NCI-H1092 treated with DMSO at 0.1 percent for 48 hours (cell line): ENCODE measurements around the gene PER1.
A peak's percentile ranks its signal among the peaks of the same experiment; 100 is the strongest.
"Not testable (repeated sequence)": the region's sequence is repeated elsewhere in the genome, so short reads cannot be mapped to it uniquely, and the experiment has no call there.

ENCODE experiments used
- DNase-seq: peaks from one replicate; lab custom pipeline; 2025; lab: John Stamatoyannopoulos, UW

PER1 gene

DNA sequence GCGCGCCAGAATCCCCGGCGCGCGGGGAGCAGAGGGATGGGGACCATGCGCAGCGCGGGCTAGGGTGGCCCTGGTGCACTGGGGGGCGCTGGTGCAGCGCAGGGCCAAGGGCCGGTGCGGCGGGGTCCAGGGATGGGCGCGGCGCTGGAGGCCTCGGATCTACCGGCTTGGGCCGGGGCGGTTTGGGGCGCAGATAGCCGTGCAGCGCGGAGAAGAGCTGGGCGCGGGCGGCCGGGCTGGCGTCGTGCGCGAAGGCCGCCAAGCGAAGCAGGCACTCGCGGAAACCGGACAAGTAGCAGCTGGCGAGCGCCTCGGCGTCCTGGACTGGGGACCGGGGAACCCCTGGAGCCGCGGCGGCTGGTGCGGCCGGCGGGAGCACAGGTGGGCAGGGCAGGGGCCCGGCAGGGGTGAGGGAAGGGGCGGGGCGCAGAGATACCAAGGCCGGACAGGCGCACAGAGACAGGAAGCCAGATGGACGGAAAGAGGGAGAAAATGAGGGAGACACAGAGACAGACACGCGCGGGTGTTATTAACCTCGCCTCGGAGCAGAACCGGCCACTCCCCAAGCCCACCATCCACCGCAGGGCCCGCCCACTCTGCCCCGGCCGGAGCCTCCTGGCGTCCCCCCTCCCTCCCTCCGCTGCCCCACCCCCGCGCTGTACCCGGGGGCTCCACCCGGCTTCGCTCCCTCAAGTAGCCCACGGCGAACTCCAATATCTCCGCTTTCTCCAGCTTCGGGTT, 30.4 kb downstream of the PER1 start:
- no peak for DNase-seq

DNA sequence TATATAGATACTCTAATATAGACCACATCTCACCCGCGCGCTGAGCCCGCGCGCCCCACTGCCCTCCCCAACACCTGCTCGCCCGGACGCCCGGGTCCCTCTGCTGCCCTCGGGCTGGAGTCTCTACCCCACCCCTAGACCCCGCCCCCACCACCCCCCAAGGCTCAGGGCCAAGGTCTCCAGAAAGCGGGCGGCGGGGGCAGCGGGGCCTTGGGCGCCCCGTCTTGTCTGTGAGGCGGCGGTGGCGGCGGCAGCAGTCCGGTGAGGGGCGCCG, 30.9 kb downstream of the PER1 start:
- no peak for DNase-seq

DNA sequence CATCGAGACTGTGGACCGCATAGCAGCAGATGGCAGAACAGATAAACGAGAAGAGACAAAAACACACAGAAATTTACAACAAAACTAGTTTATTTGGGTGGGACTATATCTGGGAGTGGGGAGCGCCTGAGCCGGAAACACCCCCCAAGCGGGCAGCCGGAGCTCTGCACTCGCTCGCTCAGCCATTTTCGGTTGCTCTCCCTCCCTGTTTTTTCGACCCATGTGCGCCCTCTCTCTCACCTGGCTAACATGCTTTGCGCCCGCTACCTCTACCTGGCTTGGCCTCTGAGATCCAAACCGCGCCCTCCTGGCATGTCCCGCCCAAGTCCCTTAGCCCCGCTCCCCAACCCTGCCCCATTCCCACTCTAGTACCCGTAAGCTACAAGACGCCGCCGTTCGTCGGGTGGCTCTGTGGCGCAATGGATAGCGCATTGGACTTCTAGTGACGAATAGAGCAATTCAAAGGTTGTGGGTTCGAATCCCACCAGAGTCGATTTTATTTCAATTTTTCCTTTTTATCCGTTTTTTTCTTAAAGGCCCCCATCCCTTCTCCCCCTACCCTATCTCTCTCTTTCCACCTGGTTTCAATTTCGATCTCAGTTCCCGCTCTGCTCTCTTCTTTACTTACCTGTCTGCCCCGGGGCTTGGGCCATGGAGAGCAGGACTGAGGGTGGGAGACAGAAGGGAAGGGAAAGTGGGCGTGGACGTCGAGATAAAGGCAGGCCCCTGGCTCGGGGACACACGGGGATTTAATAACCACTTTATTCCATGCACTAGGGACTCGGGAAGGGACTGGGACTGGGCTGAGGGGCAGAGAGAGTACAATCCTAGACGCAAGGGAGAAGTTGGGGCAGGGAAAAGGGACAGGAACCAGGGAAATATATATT, 31.4 kb downstream of the PER1 start:
- peak; percentile 42 for DNase-seq

DNA sequence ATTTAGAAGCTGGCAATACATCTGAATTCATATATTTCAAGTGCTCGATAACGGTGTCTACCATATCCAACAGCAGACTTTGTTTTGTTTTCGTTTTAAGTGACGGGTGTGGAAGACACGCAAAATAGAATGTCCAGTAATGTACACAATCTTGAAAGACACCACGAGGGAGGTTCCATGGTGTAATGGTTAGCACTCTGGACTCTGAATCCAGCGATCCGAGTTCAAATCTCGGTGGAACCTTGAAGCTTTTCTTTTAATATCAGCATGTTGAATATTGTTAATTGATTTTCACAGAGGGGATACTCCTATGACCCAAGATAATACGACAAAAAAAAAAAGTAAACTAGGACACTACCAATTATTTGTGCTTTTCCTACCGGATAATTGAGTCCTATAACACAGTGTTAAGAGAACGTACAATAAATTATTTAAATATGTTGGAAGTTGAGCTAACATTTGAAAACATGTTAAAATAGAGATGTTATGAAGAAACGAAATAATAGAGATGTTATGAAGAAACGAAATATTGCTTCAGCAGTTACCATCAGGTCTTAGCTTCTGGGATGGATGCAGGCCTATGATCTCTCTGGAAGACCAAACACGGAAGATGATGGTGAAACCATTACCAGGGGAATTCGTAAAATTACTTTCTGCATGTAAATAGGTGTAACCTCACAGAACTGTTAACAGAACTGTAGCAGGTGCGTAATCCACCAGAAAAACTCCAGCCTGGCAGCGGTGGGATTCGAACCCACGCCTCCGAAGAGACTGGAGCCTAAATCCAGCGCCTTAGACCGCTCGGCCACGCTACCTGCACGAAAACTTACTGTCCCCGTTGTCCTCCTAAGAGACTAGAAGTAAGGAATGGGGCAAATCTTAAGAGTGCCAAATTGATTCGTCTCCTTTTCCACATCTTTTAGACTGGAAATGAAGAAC, 32.4 kb downstream of the PER1 start:
- peak; percentile 84 for DNase-seq

DNA sequence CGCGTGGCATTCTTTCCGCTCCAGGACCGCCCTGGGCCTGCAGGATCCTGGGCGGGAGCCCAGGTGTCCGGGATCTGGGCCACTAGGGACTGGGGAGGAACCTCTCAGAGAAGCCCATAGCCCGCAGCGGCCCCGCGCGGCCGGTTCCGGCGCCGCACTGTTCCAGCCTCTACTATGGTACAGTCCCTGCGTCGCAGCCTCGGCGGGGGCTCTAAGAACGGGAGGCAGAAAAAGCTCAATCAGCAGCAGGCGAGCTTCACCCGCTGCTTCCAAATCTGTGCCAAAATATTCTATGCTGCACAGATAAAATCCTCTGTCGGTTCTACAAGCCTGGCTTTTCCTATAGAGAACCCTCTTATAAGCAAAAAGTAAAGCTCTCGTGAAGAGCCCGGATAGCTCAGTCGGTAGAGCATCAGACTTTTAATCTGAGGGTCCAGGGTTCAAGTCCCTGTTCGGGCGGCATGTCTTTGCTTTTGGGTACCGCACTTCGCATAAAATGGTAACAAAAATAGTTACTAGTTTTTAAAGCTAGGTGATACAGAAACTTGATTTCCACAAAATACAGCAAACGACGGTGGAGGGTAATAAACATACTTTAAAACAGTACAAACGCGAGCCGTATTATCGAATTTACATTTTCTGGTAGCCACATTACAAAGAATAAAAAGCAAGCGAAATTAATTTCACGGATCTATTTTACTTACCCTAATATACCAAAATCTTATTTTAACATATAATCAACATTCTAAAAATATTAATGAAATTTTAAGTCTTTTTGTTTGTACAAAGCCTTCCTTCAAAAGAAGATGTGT, 33.2 kb downstream of the PER1 start:
- DNase-seq = peak; percentile 83

DNA sequence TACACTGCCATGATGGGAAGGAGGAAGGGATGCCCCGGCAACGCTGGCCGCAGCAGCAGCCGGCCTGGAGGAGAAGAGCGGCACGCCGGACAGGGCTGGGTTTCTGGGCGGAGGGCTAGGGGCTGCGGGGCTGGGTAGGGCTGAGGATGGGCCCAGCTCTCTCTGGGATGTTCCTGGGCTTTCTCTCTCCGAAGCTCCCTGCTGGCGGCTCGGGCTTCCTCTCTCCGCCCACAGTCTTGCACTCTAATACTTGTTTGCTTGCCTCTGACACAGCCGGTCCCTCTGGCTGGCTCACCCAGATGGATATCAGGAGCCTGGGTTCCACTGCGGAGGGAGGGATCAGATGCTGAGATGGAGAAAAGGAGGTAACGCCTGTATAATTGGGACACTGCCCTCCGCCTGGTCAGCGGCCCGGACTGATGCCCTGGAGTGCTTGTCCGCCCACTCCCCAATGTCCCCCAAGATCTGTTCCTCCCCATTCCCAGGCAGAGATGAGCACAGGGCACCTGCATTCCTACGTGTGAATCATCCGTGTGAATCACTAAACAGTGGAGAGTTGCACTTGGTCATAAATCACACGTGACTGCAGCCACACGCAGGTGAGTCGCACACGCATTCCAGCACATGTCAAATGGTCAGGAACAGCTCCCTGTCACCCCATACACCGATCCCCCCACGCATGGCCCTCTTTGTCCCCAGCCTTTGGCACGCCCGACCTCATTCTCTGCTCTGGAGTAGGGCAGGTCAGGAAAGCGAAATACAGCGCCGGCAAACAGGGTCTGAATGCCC, 34.0 kb downstream of the PER1 start, which contains the start of gene ALOXE3:
Gene ALOXE3 (minus strand): TSS at position 535 of the 789 bp plus-strand sequence. CDS start 524 bp downstream, at position 11.
- DNase-seq = no peak

DNA sequence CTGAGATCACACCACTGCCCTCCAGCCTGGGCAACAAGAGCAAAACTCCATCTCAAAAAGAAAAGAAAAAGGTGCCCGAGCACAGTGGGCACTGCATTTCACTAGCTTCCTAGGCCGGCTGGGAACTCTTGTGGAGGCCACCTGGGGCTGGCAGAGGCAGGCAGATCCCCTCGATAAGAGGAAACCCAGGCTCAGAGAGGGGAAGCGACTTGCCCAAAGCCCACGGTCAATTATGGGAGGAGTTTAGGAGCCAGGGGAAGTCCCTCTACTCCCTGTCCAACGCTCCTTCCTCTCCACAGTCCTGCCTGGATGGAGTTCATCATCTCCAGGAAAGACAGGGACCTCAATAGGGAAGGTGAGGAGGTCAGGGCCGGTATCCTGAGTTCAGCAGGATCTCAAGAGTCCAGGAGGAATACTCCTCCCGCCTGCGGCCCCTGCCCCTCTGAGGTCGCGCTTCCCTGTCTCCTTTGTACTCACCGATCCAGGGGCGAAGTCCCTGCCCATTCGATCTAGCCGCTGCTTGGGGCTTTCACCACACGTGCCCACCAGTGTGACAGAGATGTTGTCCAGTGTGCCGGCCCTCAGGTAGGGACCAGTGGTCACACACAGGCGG, 34.7 kb downstream of the PER1 start:
- no peak for DNase-seq

DNA sequence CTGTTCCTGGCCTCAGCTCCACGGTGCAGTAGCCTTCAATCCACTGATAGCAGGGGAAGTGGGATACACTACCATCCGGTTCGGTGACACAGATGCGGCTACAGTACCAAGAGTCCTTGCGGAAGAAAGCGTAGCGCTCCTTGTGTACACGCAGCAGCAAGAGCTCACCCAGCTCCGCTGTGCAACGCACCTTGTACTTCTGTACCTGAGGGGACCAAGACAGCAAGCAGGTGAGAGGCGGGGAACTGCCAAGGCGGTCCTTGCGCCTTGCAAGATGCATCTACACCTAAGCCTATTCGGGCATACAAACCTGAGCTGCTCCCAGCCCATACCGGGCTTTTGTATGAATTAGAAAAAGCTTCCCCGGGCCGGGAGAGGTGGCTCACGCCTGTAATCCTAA, 35.4 kb downstream of the PER1 start:
- DNase-seq = no peak

DNA sequence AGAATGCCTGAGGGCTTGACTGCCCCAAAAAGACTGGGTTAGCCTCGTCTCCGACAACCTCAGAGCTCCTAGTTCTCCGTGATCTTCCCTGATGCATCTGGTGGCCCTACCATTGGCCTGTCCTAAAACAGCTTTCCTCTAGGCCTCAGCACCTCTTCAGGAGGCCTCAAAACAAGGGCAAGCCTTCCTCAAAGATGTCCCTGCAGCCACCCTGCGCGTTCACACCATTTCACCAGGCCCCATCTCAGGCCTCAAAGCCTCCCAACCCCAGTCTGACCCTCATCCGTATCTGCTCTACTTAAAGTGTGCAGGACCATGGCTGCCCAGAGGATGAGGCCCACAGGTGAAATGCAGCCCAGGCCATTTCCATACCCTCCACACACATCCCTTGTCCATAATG, 41.3 kb downstream of the PER1 start:
- DNase-seq = no peak

DNA sequence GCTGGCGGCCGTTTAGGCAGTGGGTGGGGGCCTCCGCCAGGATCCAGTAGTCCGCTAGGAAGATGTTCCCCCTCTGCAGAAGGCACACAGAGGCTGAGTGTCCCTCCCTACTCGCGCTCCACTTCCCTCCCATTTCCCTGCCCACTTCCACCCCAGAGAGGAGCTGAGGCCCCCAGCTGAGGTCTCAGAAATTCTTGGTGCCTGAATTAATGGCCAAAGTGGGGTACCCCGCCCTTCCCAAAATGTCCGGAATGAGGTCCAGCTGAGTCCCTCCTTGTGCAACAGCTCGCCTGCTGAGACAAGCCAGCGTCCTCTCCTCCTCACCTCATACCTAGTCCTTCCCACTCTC, 41.8 kb downstream of the PER1 start:
- DNase-seq = no peak

DNA sequence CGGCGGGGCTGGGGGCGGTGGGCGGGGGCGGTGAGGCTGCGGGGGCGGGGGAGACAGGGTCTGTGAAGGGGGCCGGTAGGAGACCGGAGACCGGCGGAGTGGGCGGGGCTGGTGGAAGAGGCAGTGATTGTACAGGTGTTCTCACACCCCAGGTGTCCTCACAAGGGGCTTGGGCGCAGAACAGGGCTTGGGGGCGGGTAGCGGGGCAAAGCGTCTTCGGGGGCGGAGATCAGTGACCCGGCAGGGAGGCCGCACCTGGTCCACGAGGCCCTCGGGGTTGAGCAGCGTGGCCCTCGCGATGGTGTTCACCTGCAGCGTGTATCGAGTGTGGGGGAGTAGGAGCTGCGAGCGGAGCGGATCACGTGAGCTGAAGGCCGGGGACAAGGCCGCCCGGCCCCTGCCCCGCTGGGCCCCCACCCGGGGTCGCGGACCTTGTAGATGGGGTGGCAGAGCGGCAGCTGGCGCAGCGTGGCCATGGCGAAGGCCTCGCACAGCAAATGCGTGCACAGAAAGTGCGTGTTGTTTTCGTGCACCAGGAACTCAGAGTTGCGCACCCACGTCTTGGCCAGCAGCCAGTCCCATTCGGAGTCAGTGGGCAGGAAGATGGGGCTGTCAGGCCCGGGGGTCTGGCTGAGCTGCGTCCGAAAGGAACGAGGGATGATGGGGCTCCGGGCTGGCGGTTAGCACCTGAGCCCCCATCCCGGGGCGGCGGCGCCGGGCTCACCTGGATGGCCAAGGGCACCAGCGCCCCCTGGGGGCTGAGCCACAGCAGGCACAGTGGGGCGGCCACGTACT, 42.3 kb downstream of the PER1 start:
- DNase-seq = peak; percentile 4

DNA sequence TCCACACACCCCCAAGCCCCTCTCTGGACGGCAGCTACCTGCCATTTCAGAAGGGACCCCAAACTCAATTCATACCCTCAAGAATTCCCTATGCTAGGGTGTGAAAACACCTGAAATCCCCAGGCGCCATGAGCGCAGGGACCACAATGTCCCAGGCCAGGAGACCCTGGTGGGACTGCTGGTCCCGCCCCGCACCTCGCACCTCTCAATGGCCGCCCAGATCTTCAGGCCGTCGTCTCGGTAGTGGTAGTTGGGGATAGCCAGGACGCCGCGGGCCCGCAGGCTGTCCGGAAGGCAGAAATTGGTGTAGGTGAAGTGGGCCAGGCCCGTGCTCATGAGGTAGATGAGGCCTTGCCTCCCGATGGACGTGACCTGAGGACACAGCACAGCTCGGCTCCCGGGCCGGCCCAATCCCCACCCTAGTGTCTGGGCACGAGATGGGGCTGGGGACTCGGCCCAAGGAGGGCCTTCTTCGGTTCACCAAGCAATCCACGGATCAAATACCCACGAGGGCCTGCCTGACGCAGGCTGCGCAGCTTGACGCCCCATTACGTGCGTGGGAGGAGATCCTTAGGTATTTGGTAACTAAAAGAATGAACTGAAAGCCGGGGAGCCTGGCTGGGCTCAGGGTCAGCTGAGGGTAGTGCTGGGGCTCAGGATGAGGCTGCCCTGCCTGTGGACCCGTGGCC, 43.1 kb downstream of the PER1 start:
- DNase-seq = no peak

DNA sequence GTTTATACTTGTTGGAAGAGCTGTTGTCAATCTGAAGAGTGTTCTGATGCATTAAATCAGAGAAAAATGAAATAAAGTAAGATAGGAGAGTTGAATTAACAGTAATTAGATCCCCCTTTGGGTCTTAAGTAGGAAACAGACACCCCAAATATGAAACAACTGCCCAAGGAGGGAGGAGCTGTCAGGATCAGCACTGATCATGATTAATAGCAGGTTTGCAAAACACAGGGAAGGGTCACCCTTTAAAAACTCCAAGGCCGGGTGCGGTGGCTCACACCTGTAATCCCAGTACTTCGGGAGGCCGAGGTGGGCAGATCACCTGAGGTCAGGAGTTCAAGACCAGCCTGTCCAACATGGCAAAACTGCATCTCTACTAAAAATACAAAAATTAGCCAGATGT, 45.2 kb downstream of the PER1 start:
- not testable (repeated sequence) for DNase-seq

DNA sequence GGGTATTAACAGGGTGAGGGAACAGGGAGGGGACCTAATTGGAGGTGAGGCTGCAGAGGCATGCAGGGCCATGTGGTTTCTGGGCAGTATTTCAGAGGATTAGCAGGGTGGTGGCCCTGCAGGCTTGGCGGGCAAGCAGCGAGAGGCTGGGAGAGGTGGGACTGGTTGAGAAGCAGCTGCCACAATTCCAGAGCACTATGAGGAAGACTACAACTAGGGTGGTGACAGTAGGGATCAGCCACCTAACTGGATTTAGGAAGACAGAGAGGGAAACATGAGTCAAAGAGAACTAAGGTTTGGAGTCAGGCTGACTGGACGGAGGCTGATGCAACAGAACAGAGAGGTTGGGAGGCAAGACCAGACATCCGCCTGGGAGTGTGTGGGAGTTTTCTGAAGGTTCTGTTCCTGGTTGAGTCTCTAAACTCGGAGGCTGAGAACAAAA, 46.2 kb downstream of the PER1 start:
- no peak for DNase-seq

DNA sequence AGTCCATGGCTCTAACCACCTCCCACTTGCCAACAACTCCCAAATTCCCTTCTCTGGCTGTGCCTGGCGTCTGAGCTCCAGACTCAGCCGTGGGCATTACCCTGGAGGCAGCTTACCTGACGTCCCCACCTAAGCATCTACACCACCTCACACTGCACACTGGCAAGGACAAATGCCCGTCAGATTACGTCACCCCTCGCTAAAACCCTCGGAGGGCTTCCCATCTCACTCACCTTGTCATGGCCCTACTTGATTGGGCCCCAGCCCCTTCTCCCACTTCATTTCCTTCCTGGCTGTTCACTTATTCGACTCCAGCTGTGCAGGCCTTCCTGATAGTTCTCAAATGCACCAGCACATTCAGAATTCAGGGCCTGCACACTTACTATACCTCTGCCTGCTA, 47.3 kb downstream of the PER1 start:
- DNase-seq = no peak

DNA sequence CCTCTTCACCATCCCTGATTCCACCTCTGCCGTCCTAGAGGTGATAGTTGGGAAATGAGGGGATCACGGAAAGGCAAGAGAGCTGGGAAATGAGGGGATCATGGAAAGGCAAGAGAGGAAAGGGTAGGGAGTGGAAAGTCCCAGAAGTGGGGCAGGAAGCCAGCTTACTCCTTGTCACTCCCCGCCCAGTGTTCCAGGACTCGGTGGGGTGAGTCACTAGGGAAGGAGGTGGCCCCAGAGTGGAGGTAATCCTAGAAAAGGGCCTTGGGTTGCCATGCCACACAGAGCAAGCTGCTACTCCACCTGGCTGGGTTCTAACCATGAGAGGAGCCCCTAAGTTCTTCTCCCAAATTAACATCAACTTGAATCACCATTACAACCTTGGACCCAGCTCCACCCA, 48.7 kb downstream of the PER1 start:
- DNase-seq = no peak

DNA sequence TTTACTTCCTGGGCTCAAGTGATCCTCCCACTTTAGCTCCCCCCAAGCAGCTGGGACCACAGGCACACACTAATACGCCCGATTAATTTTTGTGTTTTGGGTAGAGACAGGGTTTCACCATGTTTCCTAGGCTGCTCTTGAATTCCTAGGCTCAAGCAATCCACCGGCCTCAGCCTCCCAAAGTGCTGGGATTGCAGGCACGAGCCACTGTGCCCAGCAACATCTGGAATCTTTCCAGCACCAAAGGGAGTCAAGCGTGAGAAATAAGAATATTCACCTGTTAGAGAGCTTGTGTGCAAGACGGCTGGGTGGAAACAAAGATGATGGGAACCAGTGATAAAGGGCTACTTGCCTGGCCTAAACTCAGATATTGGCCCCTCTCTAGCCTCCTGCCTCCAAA, 50.5 kb downstream of the PER1 start:
- no peak for DNase-seq

DNA sequence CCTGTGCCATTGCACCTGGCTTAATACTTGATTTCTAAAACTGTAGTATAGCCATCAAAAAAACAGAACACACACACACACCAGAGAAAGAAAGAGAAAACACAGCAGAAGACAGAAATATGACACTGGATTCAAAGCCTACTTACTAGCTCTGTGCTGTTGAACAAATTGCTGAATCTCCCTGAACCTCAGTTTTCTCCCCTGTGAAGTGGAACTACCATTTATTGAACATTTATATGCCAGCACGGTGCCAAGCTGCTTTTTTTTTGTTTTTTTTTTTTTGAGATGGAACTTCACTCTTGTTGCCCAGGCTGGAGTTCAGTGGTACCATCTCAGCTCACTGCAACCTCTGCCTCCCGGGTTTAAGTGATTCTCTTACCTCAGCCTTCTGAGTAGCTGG, 51.4 kb downstream of the PER1 start:
- DNase-seq = no peak

DNA sequence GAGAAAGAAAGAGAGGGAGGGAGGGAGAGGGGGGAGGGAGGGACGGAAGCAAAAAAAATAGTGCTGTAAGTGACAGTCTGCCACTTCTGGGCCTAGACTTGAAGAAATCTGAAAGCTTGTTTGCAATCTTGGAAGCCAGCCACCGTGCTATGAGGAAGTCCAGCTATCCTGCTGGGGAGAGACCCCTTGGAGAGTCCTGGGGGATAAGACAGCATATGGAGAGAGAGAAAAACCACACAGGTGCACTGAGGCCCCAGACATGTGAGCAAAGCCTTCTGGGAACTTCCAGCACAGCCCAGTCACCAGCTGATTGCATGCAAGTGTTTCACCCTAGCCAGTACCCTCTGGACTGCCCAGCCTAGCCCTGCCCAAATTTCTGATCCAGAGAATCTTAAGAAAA, 52.1 kb downstream of the PER1 start:
- DNase-seq = no peak
